Measurements from ENCODE around the gene MCF2L2.

GRCh38 chr3:183293966-183294365 lies 134.5 kb downstream of the MCF2L2 start:
- TF ChIP-seq, protein P1, sequence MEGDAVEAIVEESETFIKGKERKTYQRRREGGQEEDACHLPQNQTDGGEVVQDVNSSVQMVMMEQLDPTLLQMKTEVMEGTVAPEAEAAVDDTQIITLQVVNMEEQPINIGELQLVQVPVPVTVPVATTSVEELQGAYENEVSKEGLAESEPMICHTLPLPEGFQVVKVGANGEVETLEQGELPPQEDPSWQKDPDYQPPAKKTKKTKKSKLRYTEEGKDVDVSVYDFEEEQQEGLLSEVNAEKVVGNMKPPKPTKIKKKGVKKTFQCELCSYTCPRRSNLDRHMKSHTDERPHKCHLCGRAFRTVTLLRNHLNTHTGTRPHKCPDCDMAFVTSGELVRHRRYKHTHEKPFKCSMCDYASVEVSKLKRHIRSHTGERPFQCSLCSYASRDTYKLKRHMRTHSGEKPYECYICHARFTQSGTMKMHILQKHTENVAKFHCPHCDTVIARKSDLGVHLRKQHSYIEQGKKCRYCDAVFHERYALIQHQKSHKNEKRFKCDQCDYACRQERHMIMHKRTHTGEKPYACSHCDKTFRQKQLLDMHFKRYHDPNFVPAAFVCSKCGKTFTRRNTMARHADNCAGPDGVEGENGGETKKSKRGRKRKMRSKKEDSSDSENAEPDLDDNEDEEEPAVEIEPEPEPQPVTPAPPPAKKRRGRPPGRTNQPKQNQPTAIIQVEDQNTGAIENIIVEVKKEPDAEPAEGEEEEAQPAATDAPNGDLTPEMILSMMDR (tag by site-specific recombination; IDR thresholded peaks at IDR 0.05) = no peak
- TF ChIP-seq ZNF302 (tag by site-specific recombination; IDR thresholded peaks at IDR 0.05; ENCODE audit: low read depth) = no peak
- TF ChIP-seq ZNF785 (tag by site-specific recombination; IDR thresholded peaks at IDR 0.05) = no peak
- TF ChIP-seq, protein P2, sequence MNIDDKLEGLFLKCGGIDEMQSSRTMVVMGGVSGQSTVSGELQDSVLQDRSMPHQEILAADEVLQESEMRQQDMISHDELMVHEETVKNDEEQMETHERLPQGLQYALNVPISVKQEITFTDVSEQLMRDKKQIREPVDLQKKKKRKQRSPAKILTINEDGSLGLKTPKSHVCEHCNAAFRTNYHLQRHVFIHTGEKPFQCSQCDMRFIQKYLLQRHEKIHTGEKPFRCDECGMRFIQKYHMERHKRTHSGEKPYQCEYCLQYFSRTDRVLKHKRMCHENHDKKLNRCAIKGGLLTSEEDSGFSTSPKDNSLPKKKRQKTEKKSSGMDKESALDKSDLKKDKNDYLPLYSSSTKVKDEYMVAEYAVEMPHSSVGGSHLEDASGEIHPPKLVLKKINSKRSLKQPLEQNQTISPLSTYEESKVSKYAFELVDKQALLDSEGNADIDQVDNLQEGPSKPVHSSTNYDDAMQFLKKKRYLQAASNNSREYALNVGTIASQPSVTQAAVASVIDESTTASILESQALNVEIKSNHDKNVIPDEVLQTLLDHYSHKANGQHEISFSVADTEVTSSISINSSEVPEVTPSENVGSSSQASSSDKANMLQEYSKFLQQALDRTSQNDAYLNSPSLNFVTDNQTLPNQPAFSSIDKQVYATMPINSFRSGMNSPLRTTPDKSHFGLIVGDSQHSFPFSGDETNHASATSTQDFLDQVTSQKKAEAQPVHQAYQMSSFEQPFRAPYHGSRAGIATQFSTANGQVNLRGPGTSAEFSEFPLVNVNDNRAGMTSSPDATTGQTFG (tag by site-specific recombination; IDR thresholded peaks at IDR 0.05; ENCODE audit: borderline replicate concordance) = no peak
- no peak for TF ChIP-seq ZNF777 (tag by site-specific recombination; IDR thresholded peaks at IDR 0.05; ENCODE audit: borderline replicate concordance)
- no peak for TF ChIP-seq ZNF26 (tag by site-specific recombination; IDR thresholded peaks at IDR 0.05)
- no peak for TF ChIP-seq MYNN (tag by site-specific recombination; IDR thresholded peaks at IDR 0.05; ENCODE audit: borderline replicate concordance)
- no peak for TF ChIP-seq BCL11A (tag by site-specific recombination; IDR thresholded peaks at IDR 0.05; ENCODE audit: low read depth)
